D721Med (cell line): ENCODE measurements around the gene PRLHR.
A peak's percentile ranks its signal among the peaks of the same experiment; 100 is the strongest.

Source experiments
- DNase-seq: peaks from one replicate; pipeline ENCODE4 v3.0.0; 2011; ENCODE audit warnings: low spot score; ENCODE audit not compliant: insufficient read length
- FAIRE-seq: peaks from 2 replicates; lab custom pipeline; 2011; peaks lifted over from hg19 to GRCh38; lab: Jason Lieb, UNC
- CTCF ChIP-seq: IDR thresholded peaks from 2 replicates; pipeline ENCODE4 v1.5.1; 2012; ENCODE audit warnings: mild to moderate bottlenecking, control low read depth; ENCODE audit not compliant: insufficient read depth; ENCODE audit errors: missing control alignments

The PRLHR gene

GRCh38 chr10:118546479-118546878 is 49.0 kb downstream of the PRLHR start:
- no peak for DNase-seq
- TF ChIP-seq CTCF = no peak
- FAIRE-seq = no peak

GRCh38 chr10:118545381-118545780 is 50.1 kb downstream of the PRLHR start:
- FAIRE-seq (no peak), DNase-seq (no peak)
- no peak for TF ChIP-seq CTCF

- no peak for TF ChIP-seq CTCF
- no peak for FAIRE-seq
- no peak for DNase-seq
These were observed 51.0 kb downstream of the PRLHR start for GRCh38 chr10:118544401-118544948.

GRCh38 chr10:118543714-118544400 is 51.6 kb downstream of the PRLHR start:
- peak; percentile 62 for TF ChIP-seq CTCF
- DNase-seq (no peak), FAIRE-seq (no peak)

GRCh38 chr10:118542745-118543144 is 52.7 kb downstream of the PRLHR start:
- no peak for TF ChIP-seq CTCF
- no peak for FAIRE-seq
- no peak for DNase-seq

GRCh38 chr10:118542205-118542604 is 53.2 kb downstream of the PRLHR start:
- no peak for DNase-seq
- TF ChIP-seq CTCF = no peak
- FAIRE-seq = no peak

GRCh38 chr10:118541718-118542117 is 53.7 kb downstream of the PRLHR start:
- DNase-seq (no peak), FAIRE-seq (no peak)
- TF ChIP-seq CTCF = no peak
